Dermis microvascular lymphatic vessel endothelial cell (primary cell): ENCODE data around the gene MRO. TPM values are rescaled to one million over a fixed set of nuclear protein-coding genes. Genes with fewer than 3 reads are reported as not detected.

ENCODE experiments used
- total RNA-seq: library from RNA; depleted of rRNA; stranded (reverse); fragments of >200 nt; gene quantifications from 2 replicates; pipeline ENCODE4 v1.2.1, GENCODE V29; 2014

The MRO gene
- total RNA-seq, 1 donor from 2014 or later: not detected

Other genes starting within 250 kb of the MRO start
- gene ME2, start 59.1 kb upstream of the MRO start, total RNA-seq: 26.3 and 33.1 TPM in 2 replicates
- gene ELAC1, start 148.0 kb upstream of the MRO start, total RNA-seq: 4.4 and 6.1 TPM in 2 replicates
- 47.4 and 84.8 TPM in 2 replicates for gene SMAD4, start 210.2 kb upstream of the MRO start, total RNA-seq